ENCODE measurements around the gene ERC1. TPM values are rescaled to one million over a fixed set of nuclear protein-coding genes. Genes with fewer than 3 reads are reported as not detected.

ERC1 gene
- total RNA-seq, 1 experiment from 2014 or later: 12.3 TPM

- Histone ChIP-seq H3K36me3 (ENCODE audit: low read depth, low read length) (no peaks in the 10 kb centered on the region), H3K79me2 (ENCODE audit: low read length) (no peaks in the 10 kb centered on the region), H3K27me3 (ENCODE audit: low read length) (no peaks in the 10 kb centered on the region), H3K9ac (ENCODE audit: low read length) (no peak overlapping the region), H3F3A (ENCODE audit: low read length, unreplicated experiment) (no peaks in the 10 kb centered on the region), H2AFZ (ENCODE audit: low read length) (no peak overlapping the region), H3K4me2 (ENCODE audit: low read length) (no peak overlapping the region), H3K9me2 (replicated peaks; ENCODE audit: low read length) (no peaks in the 10 kb centered on the region), H3K4me1 (ENCODE audit: insufficient read depth, low read length) (no peaks in the 10 kb centered on the region), H3K27ac (ENCODE audit: low read length) (no peak overlapping the region), H3K9me3 (ENCODE audit: low read length) (no peaks in the 10 kb centered on the region), H3K4me3 (ENCODE audit: low read length) (no peak overlapping the region), H4K20me1 (ENCODE audit: low read length) (no peaks in the 10 kb centered on the region)
- ATAC-seq: no peak
- ChIA-PET CTCF (no interaction called here), POLR2A (ENCODE audit: unreplicated experiment) (no interaction called here)
- no peak for DNase-seq
- intact Hi-C loops (cut with micrococcal nuclease): no loop called here
- BruUV-seq (replicated peaks): no TSS peak
- TF ChIP-seq, protein P1, sequence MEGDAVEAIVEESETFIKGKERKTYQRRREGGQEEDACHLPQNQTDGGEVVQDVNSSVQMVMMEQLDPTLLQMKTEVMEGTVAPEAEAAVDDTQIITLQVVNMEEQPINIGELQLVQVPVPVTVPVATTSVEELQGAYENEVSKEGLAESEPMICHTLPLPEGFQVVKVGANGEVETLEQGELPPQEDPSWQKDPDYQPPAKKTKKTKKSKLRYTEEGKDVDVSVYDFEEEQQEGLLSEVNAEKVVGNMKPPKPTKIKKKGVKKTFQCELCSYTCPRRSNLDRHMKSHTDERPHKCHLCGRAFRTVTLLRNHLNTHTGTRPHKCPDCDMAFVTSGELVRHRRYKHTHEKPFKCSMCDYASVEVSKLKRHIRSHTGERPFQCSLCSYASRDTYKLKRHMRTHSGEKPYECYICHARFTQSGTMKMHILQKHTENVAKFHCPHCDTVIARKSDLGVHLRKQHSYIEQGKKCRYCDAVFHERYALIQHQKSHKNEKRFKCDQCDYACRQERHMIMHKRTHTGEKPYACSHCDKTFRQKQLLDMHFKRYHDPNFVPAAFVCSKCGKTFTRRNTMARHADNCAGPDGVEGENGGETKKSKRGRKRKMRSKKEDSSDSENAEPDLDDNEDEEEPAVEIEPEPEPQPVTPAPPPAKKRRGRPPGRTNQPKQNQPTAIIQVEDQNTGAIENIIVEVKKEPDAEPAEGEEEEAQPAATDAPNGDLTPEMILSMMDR (conservative IDR thresholded peaks at IDR 0.05; ENCODE audit: low read depth, low read length): no peak
- TF ChIP-seq EZH2 (IDR thresholded peaks at IDR 0.05; ENCODE audit: low read length, unreplicated experiment) (no peak), EZH2phosphoT487 (IDR thresholded peaks at IDR 0.05; ENCODE audit: borderline replicate concordance, low read length) (no peak)
Measured at GRCh38 chr12:1465990-1466389, 475.0 kb downstream of the ERC1 start.

- no TSS peak for BruUV-seq (replicated peaks)
- intact Hi-C loops (cut with micrococcal nuclease): no loop called here
- H3K36me3 ChIP-seq (ENCODE audit: low read depth, low read length): no peaks in the 10 kb centered on the region
Measured at GRCh38 chr12:1466481-1467154, 475.6 kb downstream of the ERC1 start.

GRCh38 chr12:1467710-1468109 is 476.7 kb downstream of the ERC1 start:
- Histone ChIP-seq H3K4me1 (ENCODE audit: insufficient read depth, low read length) (peaks cover 6% of the 10 kb centered on the region; the same call in 1 of the 2 replicates), H3K36me3 (ENCODE audit: low read depth, low read length) (no peaks in the 10 kb centered on the region), H3K9me2 (replicated peaks; ENCODE audit: low read length) (no peaks in the 10 kb centered on the region), H3K79me2 (ENCODE audit: low read length) (no peaks in the 10 kb centered on the region), H3K4me3 (ENCODE audit: low read length) (no peak overlapping the region), H2AFZ (ENCODE audit: low read length) (no peak overlapping the region), H3K4me2 (ENCODE audit: low read length) (no peak overlapping the region), H3K27me3 (ENCODE audit: low read length) (no peaks in the 10 kb centered on the region), H4K20me1 (ENCODE audit: low read length) (no peaks in the 10 kb centered on the region), H3F3A (ENCODE audit: low read length, unreplicated experiment) (no peaks in the 10 kb centered on the region), H3K9ac (ENCODE audit: low read length) (no peak overlapping the region), H3K9me3 (ENCODE audit: low read length) (no peaks in the 10 kb centered on the region), H3K27ac (ENCODE audit: low read length) (no peak overlapping the region)
- ChIA-PET POLR2A (ENCODE audit: unreplicated experiment) (no interaction called here), CTCF (no interaction called here)
- ATAC-seq: no peak
- BruUV-seq (replicated peaks): no TSS peak
- no peak for DNase-seq
- TF ChIP-seq EZH2 (IDR thresholded peaks at IDR 0.05; ENCODE audit: low read length, unreplicated experiment) (no peak), EZH2phosphoT487 (IDR thresholded peaks at IDR 0.05; ENCODE audit: borderline replicate concordance, low read length) (no peak)
- intact Hi-C loops (cut with micrococcal nuclease): no loop called here

More at GRCh38 chr12:1466481-1467154, 475.6 kb downstream of the ERC1 start:
- Histone ChIP-seq H3K27ac (ENCODE audit: low read length) (no peak overlapping the region), H4K20me1 (ENCODE audit: low read length) (no peaks in the 10 kb centered on the region), H3K4me2 (ENCODE audit: low read length) (no peak overlapping the region), H3K9me3 (ENCODE audit: low read length) (no peaks in the 10 kb centered on the region), H3K4me3 (ENCODE audit: low read length) (no peak overlapping the region), H3K79me2 (ENCODE audit: low read length) (no peaks in the 10 kb centered on the region), H2AFZ (ENCODE audit: low read length) (no peak overlapping the region), H3K4me1 (ENCODE audit: insufficient read depth, low read length) (no peaks in the 10 kb centered on the region), H3K9ac (ENCODE audit: low read length) (no peak overlapping the region), H3K27me3 (ENCODE audit: low read length) (no peaks in the 10 kb centered on the region), H3K9me2 (replicated peaks; ENCODE audit: low read length) (no peaks in the 10 kb centered on the region), H3F3A (ENCODE audit: low read length, unreplicated experiment) (no peaks in the 10 kb centered on the region)
- no peak for ATAC-seq
- CTCF ChIA-PET: no interaction called here
- no peak for DNase-seq
- TF ChIP-seq, protein P1 (conservative IDR thresholded peaks at IDR 0.05; ENCODE audit: low read depth, low read length): no peak
- TF ChIP-seq EZH2 (IDR thresholded peaks at IDR 0.05; ENCODE audit: low read length, unreplicated experiment) (no peak), EZH2phosphoT487 (IDR thresholded peaks at IDR 0.05; ENCODE audit: borderline replicate concordance, low read length) (no peak)
- POLR2A ChIA-PET (ENCODE audit: unreplicated experiment): no interaction called here
